Epithelial cell of esophagus (primary cell): ENCODE data around the gene SENP1.

Experiments
- DNase-seq: peaks from one replicate; pipeline ENCODE4 v3.0.0; 2010; ENCODE audit warnings: low read depth
- H3K4me3 ChIP-seq: 2 replicates; pipeline ENCODE4 v1.5.1; 2011; ENCODE audit warnings: mild to moderate bottlenecking, low read length, control low read depth
- TF ChIP-seq, protein P1 (sequence below): IDR thresholded peaks from 2 replicates; pipeline ENCODE4 v1.5.1; 2011; ENCODE audit warnings: low read depth, mild to moderate bottlenecking, low read length, control low read depth, inconsistent platforms; ENCODE audit not compliant: insufficient read depth; ENCODE audit errors: missing control alignments

Gene SENP1

DNA sequence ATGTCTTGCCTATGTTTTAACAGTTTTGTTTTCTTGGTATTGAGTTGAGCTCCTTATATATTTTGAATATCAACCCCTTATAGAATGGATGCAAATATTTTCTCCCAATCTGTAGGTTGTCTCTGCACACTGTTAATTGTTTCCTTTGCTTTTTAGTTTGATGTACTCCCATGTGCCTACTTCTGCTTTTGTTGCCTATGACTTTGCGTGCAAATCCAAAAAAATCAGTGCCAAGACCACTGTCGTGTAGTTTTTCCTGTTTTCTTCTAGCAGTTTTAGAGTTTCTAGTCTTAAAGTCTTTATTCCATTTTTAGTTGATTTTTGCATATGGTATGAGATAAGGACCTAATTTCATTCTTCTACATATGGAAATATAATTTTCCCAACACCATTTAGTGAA is 28.8 kb downstream of the SENP1 start:
- DNase-seq, result no peak
- TF ChIP-seq, protein P1, sequence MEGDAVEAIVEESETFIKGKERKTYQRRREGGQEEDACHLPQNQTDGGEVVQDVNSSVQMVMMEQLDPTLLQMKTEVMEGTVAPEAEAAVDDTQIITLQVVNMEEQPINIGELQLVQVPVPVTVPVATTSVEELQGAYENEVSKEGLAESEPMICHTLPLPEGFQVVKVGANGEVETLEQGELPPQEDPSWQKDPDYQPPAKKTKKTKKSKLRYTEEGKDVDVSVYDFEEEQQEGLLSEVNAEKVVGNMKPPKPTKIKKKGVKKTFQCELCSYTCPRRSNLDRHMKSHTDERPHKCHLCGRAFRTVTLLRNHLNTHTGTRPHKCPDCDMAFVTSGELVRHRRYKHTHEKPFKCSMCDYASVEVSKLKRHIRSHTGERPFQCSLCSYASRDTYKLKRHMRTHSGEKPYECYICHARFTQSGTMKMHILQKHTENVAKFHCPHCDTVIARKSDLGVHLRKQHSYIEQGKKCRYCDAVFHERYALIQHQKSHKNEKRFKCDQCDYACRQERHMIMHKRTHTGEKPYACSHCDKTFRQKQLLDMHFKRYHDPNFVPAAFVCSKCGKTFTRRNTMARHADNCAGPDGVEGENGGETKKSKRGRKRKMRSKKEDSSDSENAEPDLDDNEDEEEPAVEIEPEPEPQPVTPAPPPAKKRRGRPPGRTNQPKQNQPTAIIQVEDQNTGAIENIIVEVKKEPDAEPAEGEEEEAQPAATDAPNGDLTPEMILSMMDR, result no peak
- H3K4me3 ChIP-seq, result no peak overlapping the region

DNA sequence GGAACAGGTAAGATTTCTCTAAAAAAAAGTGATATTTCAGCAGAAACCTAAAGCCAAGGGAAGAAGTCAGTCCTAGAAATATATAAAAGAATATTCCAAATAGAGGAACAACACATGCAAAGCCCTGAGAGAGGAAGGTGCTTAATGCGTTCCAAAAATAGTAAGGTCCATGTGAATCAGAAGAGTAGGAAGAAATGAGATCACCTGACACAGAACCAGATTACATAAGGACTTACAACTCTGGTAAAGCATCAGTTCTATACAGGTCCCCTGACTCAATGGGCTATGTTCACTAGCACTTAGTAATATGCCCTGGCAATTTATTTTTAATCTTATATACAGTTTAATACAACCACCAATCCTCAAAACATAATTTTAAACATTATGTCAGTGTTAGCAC is 30.0 kb downstream of the SENP1 start:
- H3K4me3 ChIP-seq, result no peak overlapping the region
- DNase-seq, result peak; percentile 10
- TF ChIP-seq, protein P1, result no peak

DNA sequence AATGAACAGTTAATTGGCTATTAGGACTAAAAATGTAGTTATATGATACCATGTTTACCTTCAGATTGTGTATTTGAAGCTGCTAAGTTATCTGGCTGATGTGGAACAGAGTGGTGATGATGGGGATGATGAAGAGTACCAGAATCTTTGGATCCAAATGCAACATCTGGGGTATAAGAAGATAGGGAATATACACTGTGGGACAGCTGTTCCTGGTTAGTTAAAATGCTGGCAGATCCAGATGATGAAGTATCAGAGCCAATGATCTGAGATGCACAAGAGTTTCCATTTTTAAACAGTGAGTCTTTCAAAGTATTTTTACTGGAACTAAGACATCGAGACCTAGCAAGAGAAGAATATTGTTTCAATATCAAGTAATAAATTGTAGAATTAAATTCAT is 31.6 kb downstream of the SENP1 start:
- H3K4me3 ChIP-seq, result no peak overlapping the region
- TF ChIP-seq, protein P1, result no peak
- DNase-seq, result no peak

DNA sequence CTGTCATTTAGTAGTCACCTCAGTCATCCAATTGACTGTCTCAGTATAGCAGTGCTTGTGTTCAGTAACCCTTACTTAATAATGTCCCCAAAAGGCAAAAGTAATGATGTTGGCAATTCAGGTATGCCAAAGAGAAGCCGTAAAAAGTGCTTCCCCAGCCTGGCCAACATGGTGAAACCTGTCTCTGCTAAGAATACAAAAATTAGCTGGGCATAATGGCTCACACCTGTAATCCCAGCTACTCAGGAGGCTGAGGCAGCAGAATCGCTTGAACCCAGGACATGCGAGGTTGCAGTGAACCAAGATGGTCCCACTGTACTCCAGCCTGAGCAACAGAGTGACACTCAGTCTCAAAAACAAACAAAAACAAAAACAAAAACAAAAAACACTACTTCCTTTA is 33.6 kb downstream of the SENP1 start:
- TF ChIP-seq, protein P1, result no peak
- no peak overlapping the region for H3K4me3 ChIP-seq
- DNase-seq, result no peak

DNA sequence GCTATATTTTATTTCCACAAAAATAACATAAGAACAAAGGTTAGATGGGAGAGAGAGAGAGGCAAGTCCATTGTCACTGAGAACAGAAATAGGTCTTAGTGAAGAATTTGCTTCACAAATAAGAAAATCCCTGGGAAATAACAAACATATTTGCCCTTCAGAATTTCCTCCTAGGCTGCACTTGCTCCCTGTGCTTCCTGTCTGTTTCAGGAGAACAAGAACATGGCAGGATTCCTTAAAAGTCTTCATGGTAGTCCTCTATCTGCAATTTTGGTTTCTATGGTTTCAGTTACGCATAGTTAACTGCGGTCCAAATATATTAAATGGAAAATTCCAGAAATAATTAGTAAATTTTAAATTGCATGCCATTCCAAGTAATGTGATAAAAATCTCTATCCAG is 34.1 kb downstream of the SENP1 start:
- no peak overlapping the region for H3K4me3 ChIP-seq
- DNase-seq, result no peak
- TF ChIP-seq, protein P1, result no peak

DNA sequence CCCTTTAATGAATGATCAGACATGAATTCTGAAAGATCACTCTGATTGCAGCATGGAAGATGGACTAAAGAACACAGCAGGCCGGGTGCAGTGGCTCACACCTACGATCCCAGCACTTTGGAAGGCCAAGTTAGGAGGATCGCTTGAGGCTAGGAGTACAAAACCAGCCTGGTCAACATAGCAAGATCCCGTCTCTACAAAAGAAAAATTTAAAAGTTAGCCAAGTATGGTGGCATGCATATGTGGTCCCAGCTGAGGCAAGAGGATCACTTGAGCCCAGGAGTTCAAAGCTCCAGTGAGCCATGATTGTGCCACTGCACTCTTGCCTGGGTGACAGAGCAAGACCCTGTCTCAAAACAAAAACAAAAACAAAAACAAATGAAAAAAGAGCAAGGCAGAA is 35.1 kb downstream of the SENP1 start:
- no peak for DNase-seq

DNA sequence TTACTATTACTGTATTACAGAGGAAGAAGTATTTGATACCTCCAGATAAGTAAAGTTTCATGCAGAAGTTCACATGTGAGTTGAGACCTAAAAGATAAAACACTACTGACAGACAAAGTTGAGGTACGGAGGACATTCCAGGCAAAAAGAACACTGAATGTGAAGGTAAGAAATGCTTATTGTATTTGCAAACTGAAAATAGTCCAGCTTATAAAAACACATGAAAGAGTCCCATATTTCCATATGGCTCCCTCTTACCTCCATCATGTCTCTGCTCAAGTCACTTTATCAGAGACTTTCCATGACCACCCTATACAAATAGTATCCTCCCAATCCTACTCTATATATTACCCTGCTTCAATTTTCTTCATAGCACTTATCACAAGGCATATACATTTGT is 35.8 kb downstream of the SENP1 start:
- TF ChIP-seq, protein P1, result no peak
- H3K4me3 ChIP-seq, result no peak overlapping the region

More for the DNA sequence above, 35.1 kb downstream of the SENP1 start:
- TF ChIP-seq, protein P1, result no peak
- no peak overlapping the region for H3K4me3 ChIP-seq

More for the DNA sequence above, 35.8 kb downstream of the SENP1 start:
- no peak for DNase-seq
